ENCODE results near the gene ZDHHC21.

GRCh38 chr9:14608540-14608939 lies 84.7 kb downstream of the ZDHHC21 start:
- TF ChIP-seq POLR2AphosphoS5 (IDR thresholded peaks at IDR 0.05; ENCODE audit: control insufficient read depth, insufficient read depth, low read depth, low read length), result no peak
- no peak for TF ChIP-seq XRCC4 (IDR thresholded peaks at IDR 0.05; ENCODE audit: extremely low read depth, insufficient read depth, insufficient read length)
- no peak for TF ChIP-seq CBX3 (IDR thresholded peaks at IDR 0.05; ENCODE audit: borderline replicate concordance in 1 of 2, low read length in 2 of 2)
- no peak for TF ChIP-seq BDP1 (IDR thresholded peaks at IDR 0.05; ENCODE audit: insufficient read depth, insufficient read length)
- no peak for TF ChIP-seq TAF1 (IDR thresholded peaks at IDR 0.05; ENCODE audit: control insufficient read depth, extremely low read depth, insufficient read depth, low read length, severe bottlenecking)

All from K562 (cell line).